DOHH2 (cell line): Measurements from ENCODE around the gene IQGAP3.
"Not testable (repeated sequence)": the region's sequence is repeated elsewhere in the genome, so short reads cannot be mapped to it uniquely, and the experiment has no call there.

Experiments used
- H3F3A ChIP-seq: fragments of 200-600 bp; sonication (generic), shearing (Covaris generic); 2 replicates; pipeline ENCODE4 v1.6.0; 2016; ENCODE audit warnings: antibody characterized with exemption, mild to moderate bottlenecking; ENCODE audit not compliant: control insufficient read depth, insufficient read depth
- H3K27ac ChIP-seq: fragments of 200-600 bp; sonication (generic); 2 replicates; pipeline ENCODE4 v1.5.1; 2014; ENCODE audit warnings: low read depth, mild to moderate bottlenecking, low read length, moderate library complexity
- H3K27me3 ChIP-seq: fragments of 200-600 bp; sonication (generic); 2 replicates; pipeline ENCODE4 v1.6.1; 2014; ENCODE audit warnings: mild to moderate bottlenecking, low read length, mixed read lengths; ENCODE audit not compliant: control insufficient read depth
- H3K36me3 ChIP-seq: fragments of 200-600 bp; sonication (generic); 2 replicates; pipeline ENCODE4 v1.6.1; 2014; ENCODE audit warnings: mild to moderate bottlenecking, low read length, moderate library complexity, mixed read lengths; ENCODE audit not compliant: control insufficient read depth
- H3K4me1 ChIP-seq: fragments of 200-600 bp; sonication (generic); 2 replicates; pipeline ENCODE4 v1.6.1; 2014; ENCODE audit warnings: mild to moderate bottlenecking, low read length, mixed read lengths; ENCODE audit not compliant: control insufficient read depth
- H3K4me2 ChIP-seq: fragments of 200-600 bp; sonication (generic); 2 replicates; pipeline ENCODE4 v1.6.0; 2014; ENCODE audit warnings: mild to moderate bottlenecking, low read length, moderate library complexity
- H3K4me3 ChIP-seq: fragments of 200-600 bp; sonication (generic); 2 replicates; pipeline ENCODE4 v1.5.1; 2014; ENCODE audit warnings: mild to moderate bottlenecking, low read length, mixed read lengths
- H3K79me2 ChIP-seq: fragments of 200-600 bp; sonication (generic); 2 replicates; pipeline ENCODE4 v1.6.1; 2014; ENCODE audit warnings: mild to moderate bottlenecking, low read length, mixed read lengths; ENCODE audit not compliant: control insufficient read depth
- H3K9me2 ChIP-seq: fragments of 200-600 bp; sonication (generic); replicated peaks from 2 replicates; pipeline ENCODE4 v1.6.1; 2014; ENCODE audit warnings: mild to moderate bottlenecking, low read length, mixed read lengths; ENCODE audit not compliant: control insufficient read depth
- H3K9me3 ChIP-seq: fragments of 200-600 bp; sonication (generic); 2 replicates; pipeline ENCODE4 v1.6.1; 2014; ENCODE audit warnings: antibody characterized with exemption, low read length, mixed read lengths; ENCODE audit not compliant: control insufficient read depth, insufficient read depth
- H4K20me1 ChIP-seq: fragments of 200-600 bp; sonication (generic); 2 replicates; pipeline ENCODE4 v1.6.0; 2014; ENCODE audit warnings: low read depth, mild to moderate bottlenecking, antibody characterized with exemption, low read length, moderate library complexity; ENCODE audit not compliant: control insufficient read depth, insufficient read depth
- CTCF ChIP-seq: fragments of 200-600 bp; sonication (generic); IDR thresholded peaks from one replicate; pipeline ENCODE4 v1.5.1; 2014; ENCODE audit warnings: antibody characterized with exemption, mild to moderate bottlenecking, low read depth, low read length; ENCODE audit not compliant: poor library complexity, severe bottlenecking
- EZH2phosphoT487 ChIP-seq: fragments of 200-600 bp; sonication (generic); IDR thresholded peaks from 2 replicates; pipeline ENCODE4 v1.6.1; 2017; ENCODE audit warnings: borderline replicate concordance, mild to moderate bottlenecking, antibody characterized with exemption, low read length, moderate library complexity, mixed read lengths

The IQGAP3 gene

DNA sequence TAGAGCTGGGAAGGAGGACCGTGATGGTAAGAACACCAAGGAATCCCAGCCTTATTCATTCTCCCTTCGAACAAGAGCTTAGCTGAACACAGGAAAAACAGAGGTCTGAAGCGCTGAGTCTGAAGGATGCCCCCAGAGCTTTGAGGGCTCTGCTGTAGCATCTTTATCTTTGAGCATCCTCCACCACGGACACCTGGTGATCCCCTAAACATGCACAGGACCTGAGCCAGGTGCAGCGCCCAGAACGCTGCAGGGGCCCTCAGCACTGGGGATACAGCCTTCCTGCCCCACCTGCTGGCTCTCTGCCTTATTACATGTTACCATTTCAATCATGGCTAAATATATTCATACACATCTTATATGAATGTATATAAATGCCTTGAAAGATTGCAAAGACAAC, 36.6 kb upstream of the IQGAP3 start:
- TF ChIP-seq EZH2phosphoT487 (no peak), CTCF (peak; percentile 72)
- Histone ChIP-seq H3K27me3 (peaks cover 12% of the 10 kb centered on the region), H3K4me2 (no peak overlapping the region)

GRCh38 chr1:156608036-156608674, 35.8 kb upstream of the IQGAP3 start:
- no peaks in the 10 kb centered on the region for H3K9me3 ChIP-seq
- H3K36me3 ChIP-seq: no peaks in the 10 kb centered on the region
- H3F3A ChIP-seq: peaks cover 10% of the 10 kb centered on the region
- no peaks in the 10 kb centered on the region for H3K79me2 ChIP-seq
- H3K4me3 ChIP-seq: no peak overlapping the region
- H3K27me3 ChIP-seq: peaks cover 10% of the 10 kb centered on the region
- peak; percentile 80 for TF ChIP-seq CTCF
- no peak for TF ChIP-seq EZH2phosphoT487
- H3K4me2 ChIP-seq: peak overlapping the region; percentile 33
- H3K9me2 ChIP-seq: no peaks in the 10 kb centered on the region
- H3K4me1 ChIP-seq: peaks cover 31% of the 10 kb centered on the region
- no peak overlapping the region for H3K27ac ChIP-seq
- no peaks in the 10 kb centered on the region for H4K20me1 ChIP-seq

More for the DNA sequence above, 36.6 kb upstream of the IQGAP3 start:
- Histone ChIP-seq H3K36me3 (no peaks in the 10 kb centered on the region), H3K9me3 (no peaks in the 10 kb centered on the region), H4K20me1 (no peaks in the 10 kb centered on the region), H3K79me2 (no peaks in the 10 kb centered on the region), H3F3A (peaks cover 10% of the 10 kb centered on the region), H3K4me3 (no peak overlapping the region), H3K27ac (no peak overlapping the region), H3K4me1 (peaks cover 31% of the 10 kb centered on the region), H3K9me2 (no peaks in the 10 kb centered on the region)

- H3K4me2 ChIP-seq: peak overlapping the region; percentile 33
- not testable (repeated sequence) for H3K4me3 ChIP-seq, H3K9me2 ChIP-seq, H3K27ac ChIP-seq, H3K79me2 ChIP-seq, H4K20me1 ChIP-seq, H3K27me3 ChIP-seq, H3K36me3 ChIP-seq, H3K9me3 ChIP-seq
- peaks cover 39% of the 10 kb centered on the region for H3K4me1 ChIP-seq
- H3F3A ChIP-seq: peaks cover 13% of the 10 kb centered on the region
Measured at GRCh38 chr1:156607344-156607743, 35.0 kb upstream of the IQGAP3 start.

- Histone ChIP-seq H3K4me2 (peak overlapping the region; percentile 86), H3K4me3 (peak overlapping the region; percentile 97), H3K36me3 (peaks cover 32% of the 10 kb centered on the region), H3K27me3 (no peaks in the 10 kb centered on the region), H3F3A (peaks cover 11% of the 10 kb centered on the region), H3K27ac (no peak overlapping the region), H3K9me3 (no peaks in the 10 kb centered on the region), H3K9me2 (no peaks in the 10 kb centered on the region), H4K20me1 (no peaks in the 10 kb centered on the region), H3K79me2 (peaks cover 46% of the 10 kb centered on the region), H3K4me1 (peaks cover 44% of the 10 kb centered on the region)
- TF ChIP-seq EZH2phosphoT487: no peak
- peak; percentile 84 for TF ChIP-seq CTCF
Measured at GRCh38 chr1:156602557-156602993, 30.2 kb upstream of the IQGAP3 start.
